A549 (cell line): ENCODE measurements around the gene TXNL1. TPM values are rescaled to one million over a fixed set of nuclear protein-coding genes. Genes with fewer than 3 reads are reported as not detected.

Experiments
- ATAC-seq, 2 experiments: fragments of 200-7000 bp in 1 of 2; fragments of >200 bp in 1 of 2; cut with Nextera tagmentation in 1 of 2; cut with Tn5 transposase in 1 of 2; 3 replicates each; pipeline versions ENCODE4 v1.8.0 to v1.9.1; 2018 to 2020; ENCODE audit warnings: mild to moderate bottlenecking in 1 of 2, moderate library complexity in 1 of 2
- CTCF ChIA-PET: fragments of 300-600 bp; sonication (Branson Sonifier 250); formaldehyde crosslinking; extraction: SDS; loops from one replicate; lab custom pipeline; 2021; ENCODE audit warnings: antibody characterized with exemption, inconsistent platforms; lab: Yijun Ruan, JAX
- POLR2A ChIA-PET: fragments of 350-600 bp; formaldehyde crosslinking; extraction: SDS; loops from one replicate; lab custom pipeline; 2021; ENCODE audit warnings: antibody characterized with exemption, inconsistent platforms; lab: Yijun Ruan, JAX
- DNase-seq, 2 experiments: peaks; one replicate each; pipeline versions ENCODE4 v3.0.0 to v3.0.0-alpha.2; 2011 to 2016; ENCODE audit warnings: low read depth in 1 of 2, low spot score in 1 of 2
- FAIRE-seq: peaks from 2 replicates; lab custom pipeline; 2011; peaks lifted over from hg19 to GRCh38; lab: Jason Lieb, UNC
- H3K27ac ChIP-seq, 2 experiments: fragments of >200 bp; sonication (Bioruptor Twin); formaldehyde crosslinking; 3 replicates each; pipeline ENCODE4 v1.5.1; 2016 to 2017
- H3K4me1 ChIP-seq: fragments of >200 bp; sonication (Bioruptor Twin); formaldehyde crosslinking; 3 replicates; pipeline ENCODE4 v1.6.1; 2016
- H3K4me2 ChIP-seq: fragments of >200 bp; sonication (Bioruptor Twin); formaldehyde crosslinking; 3 replicates; pipeline ENCODE4 v1.6.1; 2016
- H3K4me3 ChIP-seq: fragments of >200 bp; sonication (Bioruptor Twin); formaldehyde crosslinking; 3 replicates; pipeline ENCODE4 v1.5.1; 2016
- H3K9me3 ChIP-seq: fragments of >200 bp; sonication (Bioruptor Twin); formaldehyde crosslinking; 3 replicates; pipeline ENCODE4 v1.6.1; 2016
- CHD4 ChIP-seq: fragments of 200-600 bp; sonication (generic); IDR thresholded peaks from 2 replicates; pipeline ENCODE4 v1.6.1; 2016; ENCODE audit warnings: antibody characterized with exemption, mild to moderate bottlenecking, borderline replicate concordance
- EHF ChIP-seq: fragments of 250-450 bp; sonication (Bioruptor Pico); IDR thresholded peaks from 2 replicates; pipeline ENCODE4 v1.5.0; 2020; ENCODE audit warnings: mild to moderate bottlenecking
- ESRRA ChIP-seq: fragments of 150-350 bp; IDR thresholded peaks from 2 replicates; pipeline ENCODE4 v1.6.1; 2014; ENCODE audit warnings: mild to moderate bottlenecking, low read length, borderline replicate concordance
- FOSB ChIP-seq: fragments of 250-450 bp; sonication (Bioruptor Pico); IDR thresholded peaks from 2 replicates; pipeline ENCODE4 v1.5.0; 2020; ENCODE audit warnings: mild to moderate bottlenecking, moderate library complexity
- FOXS1 ChIP-seq: fragments of 250-450 bp; sonication (Bioruptor Pico); IDR thresholded peaks from 2 replicates; pipeline ENCODE4 v1.5.0; 2020; ENCODE audit warnings: mild to moderate bottlenecking, moderate library complexity
- HDAC2 ChIP-seq: fragments of 200-600 bp; sonication (generic); IDR thresholded peaks from 2 replicates; pipeline ENCODE4 v1.6.1; 2016
- HOXB13 ChIP-seq: fragments of 250-450 bp; sonication (Bioruptor Pico); IDR thresholded peaks from 2 replicates; pipeline ENCODE4 v1.5.0; 2020; ENCODE audit warnings: low read depth, mild to moderate bottlenecking, moderate library complexity
- JUNB ChIP-seq: fragments of >200 bp; sonication (Bioruptor Twin); formaldehyde crosslinking; IDR thresholded peaks from 2 replicates; pipeline ENCODE4 v1.6.1; 2016
- KDM5A ChIP-seq: fragments of 200-600 bp; sonication (generic); IDR thresholded peaks from 2 replicates; pipeline ENCODE4 v1.6.1; 2016; ENCODE audit warnings: antibody characterized with exemption, mild to moderate bottlenecking
- MAFK ChIP-seq: fragments of 450-650 bp; IDR thresholded peaks from 2 replicates; pipeline ENCODE4 v1.6.1; 2014; ENCODE audit not compliant: partially characterized antibody
- NFE2L2 ChIP-seq: fragments of 150-350 bp; conservative IDR thresholded peaks from 2 replicates; pipeline ENCODE4 v1.6.1; 2014; ENCODE audit warnings: low read length
- NR3C1 ChIP-seq: fragments of >200 bp; sonication (Bioruptor Twin); formaldehyde crosslinking; IDR thresholded peaks from 3 replicates; pipeline ENCODE4 v1.6.1; 2017
- PHF8 ChIP-seq: fragments of 200-600 bp; sonication (generic); IDR thresholded peaks from 2 replicates; pipeline ENCODE4 v1.6.1; 2016; ENCODE audit warnings: low read depth, mild to moderate bottlenecking, antibody characterized with exemption, moderate library complexity, borderline replicate concordance
- POLR2A ChIP-seq: IDR thresholded peaks from 2 replicates; pipeline ENCODE4 v1.6.1; 2012; ENCODE audit warnings: mild to moderate bottlenecking, low read length
- POLR2AphosphoS2 ChIP-seq: conservative IDR thresholded peaks from 2 replicates; pipeline ENCODE4 v1.6.1; 2012; ENCODE audit warnings: low read length, improper control_type of control experiment, inconsistent platforms
- RARB ChIP-seq: fragments of 250-450 bp; sonication (Bioruptor Pico); IDR thresholded peaks from 2 replicates; pipeline ENCODE4 v1.8.0; 2021; ENCODE audit warnings: mild to moderate bottlenecking, moderate library complexity
- RCOR1 ChIP-seq: fragments of 150-350 bp; IDR thresholded peaks from 2 replicates; pipeline ENCODE4 v1.6.1; 2014; ENCODE audit warnings: antibody characterized with exemption, low read length, low read depth
- RFX5 ChIP-seq: fragments of 450-650 bp; IDR thresholded peaks from 2 replicates; pipeline ENCODE4 v1.7.1; 2014; ENCODE audit warnings: antibody characterized with exemption, mild to moderate bottlenecking, moderate library complexity
- RNF2 ChIP-seq: fragments of 200-600 bp; sonication (generic); IDR thresholded peaks from 2 replicates; pipeline ENCODE4 v1.6.1; 2016; ENCODE audit warnings: low read depth, mild to moderate bottlenecking, antibody characterized with exemption, moderate library complexity, borderline replicate concordance
- SREBF2 ChIP-seq: fragments of 450-650 bp; IDR thresholded peaks from 2 replicates; pipeline ENCODE4 v1.6.1; 2014; ENCODE audit warnings: mild to moderate bottlenecking, moderate library complexity
- TFCP2L1 ChIP-seq: fragments of 250-450 bp; sonication (Bioruptor Pico); IDR thresholded peaks from 2 replicates; pipeline ENCODE4 v1.5.0; 2021; ENCODE audit warnings: mild to moderate bottlenecking
- ZC3H11A ChIP-seq: fragments of 450-650 bp; IDR thresholded peaks from 2 replicates; pipeline ENCODE4 v1.6.1; 2014; ENCODE audit warnings: antibody characterized with exemption, mild to moderate bottlenecking
- ZFP36 ChIP-seq: fragments of 450-650 bp; IDR thresholded peaks from 2 replicates; pipeline ENCODE4 v1.6.1; 2014; ENCODE audit warnings: borderline replicate concordance; ENCODE audit not compliant: partially characterized antibody
- ZNF302 ChIP-seq: fragments of 250-450 bp; sonication (Bioruptor Pico); IDR thresholded peaks from 2 replicates; pipeline ENCODE4 v1.9.0; 2021; ENCODE audit warnings: inconsistent platforms, mild to moderate bottlenecking, moderate library complexity
- WGBS: methylation state at CpG from one replicate; pipeline ENCODE4 v1.1.6; 2017; ENCODE audit errors: missing lambda C conversion rate; 5-methylcytosine and 5-hydroxymethylcytosine counted together
- polyA plus RNA-seq, 4 experiments: library from polyadenylated mRNA; depleted of rRNA in 3 of 4; stranded (reverse); fragments of >200 nt; fragmentation: RNase III in 1 of 4; extraction: RNeasy Plus Mini Kit Qiagen cat#74134 plus additional on column Dnase treatment in 1 of 4; gene quantifications; 2 replicates in 3 of 4; 3 replicates in 1 of 4; pipeline ENCODE4 v1.2.3, GENCODE V29; 2011 to 2017
- TF ChIP-seq, protein P1 (sequence below): fragments of >200 bp; sonication (Bioruptor Twin); formaldehyde crosslinking; IDR thresholded peaks from 3 replicates; pipeline ENCODE4 v1.5.1; 2016
- TF ChIP-seq, protein P2 (sequence below): IDR thresholded peaks from 2 replicates; pipeline ENCODE4 v1.6.1; 2012; ENCODE audit warnings: low read depth, borderline replicate concordance
- TF ChIP-seq, protein P3 (sequence below): fragments of 150-350 bp; IDR thresholded peaks from 2 replicates; pipeline ENCODE4 v1.6.1; 2014; ENCODE audit warnings: low read depth, mild to moderate bottlenecking, low read length
- TF ChIP-seq, protein P4 (sequence below): fragments of 250-450 bp; sonication (Bioruptor Pico); IDR thresholded peaks from 2 replicates; pipeline ENCODE4 v1.5.0; 2020; ENCODE audit warnings: low read depth, mild to moderate bottlenecking, moderate library complexity

Gene TXNL1
- polyA plus RNA-seq, 2 of the 4 experiments (the other 2 are of a cell fraction) = 59.5 to 104 TPM

DNA sequence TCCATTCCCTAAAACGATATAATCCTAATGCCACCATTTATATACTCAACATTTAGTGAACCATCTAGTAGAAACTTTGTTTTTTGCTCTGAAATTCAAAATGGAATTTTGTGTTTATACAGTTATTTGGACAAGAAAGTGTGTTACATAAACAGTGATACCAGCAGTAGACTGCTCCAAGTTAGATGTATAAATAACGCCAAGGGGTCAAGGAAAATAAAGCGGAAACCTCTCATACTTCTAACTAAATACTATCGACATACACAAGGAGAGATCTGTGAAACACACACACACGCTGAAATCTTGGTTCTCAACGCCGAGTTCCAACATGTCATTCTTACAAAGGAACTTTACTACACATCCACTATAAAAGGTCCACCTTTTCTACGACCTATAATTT lies 1.2 kb downstream of the TXNL1 start (continued):
- TF ChIP-seq, protein P1, sequence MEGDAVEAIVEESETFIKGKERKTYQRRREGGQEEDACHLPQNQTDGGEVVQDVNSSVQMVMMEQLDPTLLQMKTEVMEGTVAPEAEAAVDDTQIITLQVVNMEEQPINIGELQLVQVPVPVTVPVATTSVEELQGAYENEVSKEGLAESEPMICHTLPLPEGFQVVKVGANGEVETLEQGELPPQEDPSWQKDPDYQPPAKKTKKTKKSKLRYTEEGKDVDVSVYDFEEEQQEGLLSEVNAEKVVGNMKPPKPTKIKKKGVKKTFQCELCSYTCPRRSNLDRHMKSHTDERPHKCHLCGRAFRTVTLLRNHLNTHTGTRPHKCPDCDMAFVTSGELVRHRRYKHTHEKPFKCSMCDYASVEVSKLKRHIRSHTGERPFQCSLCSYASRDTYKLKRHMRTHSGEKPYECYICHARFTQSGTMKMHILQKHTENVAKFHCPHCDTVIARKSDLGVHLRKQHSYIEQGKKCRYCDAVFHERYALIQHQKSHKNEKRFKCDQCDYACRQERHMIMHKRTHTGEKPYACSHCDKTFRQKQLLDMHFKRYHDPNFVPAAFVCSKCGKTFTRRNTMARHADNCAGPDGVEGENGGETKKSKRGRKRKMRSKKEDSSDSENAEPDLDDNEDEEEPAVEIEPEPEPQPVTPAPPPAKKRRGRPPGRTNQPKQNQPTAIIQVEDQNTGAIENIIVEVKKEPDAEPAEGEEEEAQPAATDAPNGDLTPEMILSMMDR = no peak

DNA sequence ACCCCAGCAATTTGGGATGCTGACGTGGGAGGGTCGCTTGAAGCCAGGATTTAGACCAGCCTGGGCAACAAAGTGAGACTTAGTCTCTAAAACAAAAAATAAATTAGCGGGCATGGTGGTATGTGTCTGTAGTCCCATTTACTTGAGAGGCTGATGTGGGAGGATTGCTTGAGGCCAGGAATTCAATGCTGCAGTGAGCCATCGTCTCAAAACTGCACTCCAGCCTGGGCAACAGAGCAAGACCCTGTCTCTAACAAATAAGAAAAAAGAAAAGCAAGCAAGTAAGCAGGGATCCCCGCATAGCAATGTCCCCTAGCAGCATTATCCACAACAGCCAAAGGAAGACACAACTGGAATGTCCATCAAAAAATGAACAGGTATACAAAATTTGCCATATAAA lies 3.4 kb downstream of the TXNL1 start:
- FAIRE-seq = no peak
- H3K4me3 ChIP-seq = no peak overlapping the region
- peak overlapping the region; percentile 95 for H3K4me2 ChIP-seq

DNA sequence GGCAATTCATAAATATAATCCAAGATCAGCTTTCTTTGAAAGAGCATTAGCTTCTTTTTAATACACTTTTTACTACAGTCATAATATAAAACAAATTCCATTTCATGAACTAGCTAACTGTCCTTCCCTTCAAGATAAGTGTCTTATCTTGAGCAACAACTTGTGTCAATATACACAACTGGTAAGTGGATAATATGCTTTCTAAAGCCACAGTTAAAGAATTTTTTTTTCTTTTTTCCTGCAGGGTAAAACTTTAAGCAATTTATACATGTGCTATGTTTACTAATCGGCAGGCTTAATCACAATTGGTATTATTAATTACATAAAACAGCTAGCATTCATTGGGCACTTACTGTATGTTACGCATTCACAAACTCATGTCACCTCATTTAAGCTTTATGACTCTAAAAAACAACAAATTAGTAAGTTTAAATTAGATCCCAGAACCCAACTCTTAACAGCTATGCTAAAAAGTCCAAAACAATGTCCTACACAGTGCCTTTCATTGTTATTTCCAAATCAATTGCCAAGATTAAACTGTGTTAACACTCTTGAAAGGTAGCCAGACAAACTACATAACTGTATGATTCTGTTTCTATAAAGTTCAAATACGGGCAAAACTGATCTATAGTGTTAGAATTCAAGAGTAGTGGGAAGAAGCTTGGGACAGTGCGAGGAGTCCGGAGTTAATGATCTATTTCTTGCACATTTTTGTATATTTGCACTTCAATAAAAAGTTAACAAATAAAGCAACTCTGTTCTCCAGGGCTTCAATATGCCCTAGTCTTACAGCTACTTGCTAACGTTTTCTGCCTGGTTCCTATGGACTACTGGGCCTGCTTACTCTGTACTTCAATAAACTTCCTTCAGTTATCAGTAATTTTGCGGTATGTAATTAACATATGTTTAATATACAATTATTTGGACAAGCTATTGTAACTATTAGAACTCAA lies 6.0 kb downstream of the TXNL1 start:
- ChIA-PET POLR2A (no interaction called here), CTCF (interaction anchor here (0.7 kb wide), 1 partner anchor 1218 kb away, joined by 5 read pairs; no protein-coding TSS in a partner anchor)
- H3K4me2 ChIP-seq = no peak overlapping the region
- H3K4me1 ChIP-seq = 0 out of 3 replicates have a peak, but pooled peaks cover 14% of the 10 kb centered on the region
- no peak for DNase-seq
- H3K9me3 ChIP-seq = no peaks in the 10 kb centered on the region
- WGBS = 76% methylated on average over 7 of the region's 7 CpGs
- no peak for TF ChIP-seq RNF2
- no peak for TF ChIP-seq RCOR1
- no peak for TF ChIP-seq CHD4
- TF ChIP-seq EHF = no peak
- no peak for TF ChIP-seq NFE2L2
- TF ChIP-seq FOSB = no peak
- TF ChIP-seq RARB (CRISPR knock-in tag) = no peak
- TF ChIP-seq, protein P1 = no peak
- TF ChIP-seq POLR2AphosphoS2 = no peak
- no peak for TF ChIP-seq MAFK
- no peak for TF ChIP-seq KDM5A
- TF ChIP-seq FOXS1 = no peak
- no peak for TF ChIP-seq ZC3H11A
- ATAC-seq = no peak
- no peak for FAIRE-seq
- no peak overlapping the region for H3K27ac ChIP-seq
- no peak overlapping the region for H3K4me3 ChIP-seq

More for the DNA sequence above, 3.4 kb downstream of the TXNL1 start:
- TF ChIP-seq JUNB (no peak), POLR2A (no peak), SREBF2 (no peak), FOSB (no peak), ZFP36 (no peak), CHD4 (no peak), ZNF302 (CRISPR knock-in tag) (no peak), RFX5 (no peak), NR3C1 (no peak), TFCP2L1 (CRISPR knock-in tag) (no peak), MAFK (no peak), HOXB13 (CRISPR knock-in tag) (no peak), HDAC2 (no peak), RNF2 (no peak), ESRRA (no peak), PHF8 (no peak)
- TF ChIP-seq, protein P1 = no peak
- TF ChIP-seq, protein P2, sequence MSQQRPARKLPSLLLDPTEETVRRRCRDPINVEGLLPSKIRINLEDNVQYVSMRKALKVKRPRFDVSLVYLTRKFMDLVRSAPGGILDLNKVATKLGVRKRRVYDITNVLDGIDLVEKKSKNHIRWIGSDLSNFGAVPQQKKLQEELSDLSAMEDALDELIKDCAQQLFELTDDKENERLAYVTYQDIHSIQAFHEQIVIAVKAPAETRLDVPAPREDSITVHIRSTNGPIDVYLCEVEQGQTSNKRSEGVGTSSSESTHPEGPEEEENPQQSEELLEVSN = no peak
- TF ChIP-seq, protein P3, sequence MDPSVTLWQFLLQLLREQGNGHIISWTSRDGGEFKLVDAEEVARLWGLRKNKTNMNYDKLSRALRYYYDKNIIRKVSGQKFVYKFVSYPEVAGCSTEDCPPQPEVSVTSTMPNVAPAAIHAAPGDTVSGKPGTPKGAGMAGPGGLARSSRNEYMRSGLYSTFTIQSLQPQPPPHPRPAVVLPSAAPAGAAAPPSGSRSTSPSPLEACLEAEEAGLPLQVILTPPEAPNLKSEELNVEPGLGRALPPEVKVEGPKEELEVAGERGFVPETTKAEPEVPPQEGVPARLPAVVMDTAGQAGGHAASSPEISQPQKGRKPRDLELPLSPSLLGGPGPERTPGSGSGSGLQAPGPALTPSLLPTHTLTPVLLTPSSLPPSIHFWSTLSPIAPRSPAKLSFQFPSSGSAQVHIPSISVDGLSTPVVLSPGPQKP = no peak
- TF ChIP-seq, protein P4, sequence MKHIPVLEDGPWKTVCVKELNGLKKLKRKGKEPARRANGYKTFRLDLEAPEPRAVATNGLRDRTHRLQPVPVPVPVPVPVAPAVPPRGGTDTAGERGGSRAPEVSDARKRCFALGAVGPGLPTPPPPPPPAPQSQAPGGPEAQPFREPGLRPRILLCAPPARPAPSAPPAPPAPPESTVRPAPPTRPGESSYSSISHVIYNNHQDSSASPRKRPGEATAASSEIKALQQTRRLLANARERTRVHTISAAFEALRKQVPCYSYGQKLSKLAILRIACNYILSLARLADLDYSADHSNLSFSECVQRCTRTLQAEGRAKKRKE (CRISPR knock-in tag) = no peak
- TF ChIP-seq, all 56 proteins: peak for 0
- ChIA-PET CTCF (no interaction called here), POLR2A (no interaction called here)
- Histone ChIP-seq H3K9me3 (no peaks in the 10 kb centered on the region), H3K4me1 (0 out of 3 replicates have a peak, but pooled peaks cover 14% of the 10 kb centered on the region), H3K27ac (no peak overlapping the region)
- WGBS = 92% methylated on average over 5 of the region's 5 CpGs
- ATAC-seq = no peak
- DNase-seq = no peak
